B cell (primary cell): Measurements from ENCODE around the gene ANAPC5. TPM values are rescaled to one million over a fixed set of nuclear protein-coding genes. Genes with fewer than 3 reads are reported as not detected.

ENCODE experiments used
- ATAC-seq: fragments of 200-7000 bp; cut with Tn5 transposase; one replicate; pipeline ENCODE4 v1.10.0; 2021; ENCODE audit warnings: low read depth, mild to moderate bottlenecking, moderate number of reproducible peaks, moderate library complexity
- CTCF ChIA-PET: fragments of 350-600 bp; sonication (Branson Sonifier 250); formaldehyde crosslinking; loops from one replicate; lab custom pipeline; 2021; ENCODE audit warnings: antibody characterized with exemption, inconsistent platforms; lab: Charles Lee
- POLR2A ChIA-PET: fragments of 350-600 bp; sonication (Branson Sonifier 250); formaldehyde crosslinking; loops from one replicate; lab custom pipeline; 2021; ENCODE audit warnings: antibody characterized with exemption; lab: Charles Lee
- DNase-seq: peaks from one replicate; pipeline ENCODE4 v3.0.0; 2013
- H2AFZ ChIP-seq: 2 replicates; pipeline ENCODE4 v1.6.1; 2012; ENCODE audit warnings: mild to moderate bottlenecking, low read depth, low read length; ENCODE audit not compliant: insufficient read depth, poor library complexity, severe bottlenecking
- H3K27ac ChIP-seq, 2 donors: 1 replicate in 1 of 2; 2 replicates in 1 of 2; pipeline ENCODE4 v1.5.1; 2012 to 2013; ENCODE audit warnings: low read length in 2 of 2, mild to moderate bottlenecking in 2 of 2, moderate library complexity in 1 of 2
- H3K27me3 ChIP-seq, 4 experiments: fragments of 200-600 bp in 1 of 4; sonication (generic) in 1 of 4; replicated peaks in 1 of 4; 1 replicate in 2 of 4; 2 replicates in 2 of 4; pipeline versions ENCODE4 v1.6.1 to v1.7.0; 2013 to 2016; ENCODE audit warnings: low read length in 3 of 4, mild to moderate bottlenecking in 2 of 4, mixed read lengths in 1 of 4, moderate library complexity in 1 of 4; ENCODE audit not compliant: insufficient read depth in 4 of 4, control insufficient read depth in 3 of 4; ENCODE audit errors: control extremely low read depth in 1 of 4
- H3K36me3 ChIP-seq, 2 experiments: replicated peaks in 1 of 2; 1 replicate in 1 of 2; 2 replicates in 1 of 2; pipeline versions ENCODE4 v1.6.1 to v1.7.1; 2013; ENCODE audit warnings: low read length in 1 of 2; ENCODE audit not compliant: insufficient read depth in 2 of 2, control insufficient read depth in 1 of 2; ENCODE audit errors: control extremely low read depth in 1 of 2, extremely low read depth in 1 of 2
- H3K4me1 ChIP-seq, 2 donors: fragments of 200-600 bp in 1 of 2; sonication (generic) in 1 of 2; 1 replicate in 1 of 2; 2 replicates in 1 of 2; pipeline versions ENCODE4 v1.5.1 to v1.6.1; 2013 to 2017; ENCODE audit warnings: low read length in 2 of 2; ENCODE audit not compliant: control insufficient read depth in 2 of 2, insufficient read depth in 2 of 2
- H3K4me2 ChIP-seq: replicated peaks from 2 replicates; pipeline ENCODE3; 2012; ENCODE audit warnings: mild to moderate bottlenecking, low read depth, low read length; ENCODE audit not compliant: poor library complexity, severe bottlenecking
- H3K4me3 ChIP-seq, 5 experiments: fragments of 200-600 bp in 1 of 5; sonication (generic) in 1 of 5; 1 replicate in 3 of 5; 2 replicates in 2 of 5; pipeline versions ENCODE4 v1.5.1 to v1.7.0; 2011 to 2016; ENCODE audit warnings: low read length in 4 of 5, mild to moderate bottlenecking in 4 of 5, low read depth in 2 of 5, control low read depth in 1 of 5, moderate library complexity in 1 of 5; ENCODE audit not compliant: insufficient read depth in 1 of 5; ENCODE audit errors: control extremely low read depth in 1 of 5, extremely low read depth in 1 of 5
- H3K79me2 ChIP-seq: fragments of 200-600 bp; sonication (generic); one replicate; pipeline ENCODE4 v1.6.0; 2016; ENCODE audit warnings: low read length; ENCODE audit not compliant: control insufficient read depth, insufficient read depth
- H3K9ac ChIP-seq: fragments of 200-600 bp; sonication (generic); 2 replicates; pipeline ENCODE4 v1.6.1; 2017; ENCODE audit warnings: mild to moderate bottlenecking, low read length, moderate library complexity
- H3K9me3 ChIP-seq, 3 donors: one replicate each; pipeline versions ENCODE4 v1.6.1 to v1.7.1; 2013; ENCODE audit warnings: low read length in 2 of 3; ENCODE audit not compliant: control insufficient read depth in 2 of 3, insufficient read depth in 1 of 3; ENCODE audit errors: control extremely low read depth in 1 of 3
- H4K20me1 ChIP-seq: 2 replicates; pipeline ENCODE4 v1.6.0; 2012; ENCODE audit warnings: mild to moderate bottlenecking, low read length; ENCODE audit not compliant: insufficient read depth, control insufficient read depth, poor library complexity, severe bottlenecking
- H3K27ac Mint-ChIP-seq: one replicate; pipeline ENCODE4 v1.8.0; 2021; ENCODE audit warnings: mixed read lengths
- H3K27me3 Mint-ChIP-seq: one replicate; pipeline ENCODE4 v1.8.0; 2021; ENCODE audit warnings: mixed read lengths
- H3K4me1 Mint-ChIP-seq: one replicate; pipeline ENCODE4 v1.8.0; 2021; ENCODE audit warnings: mixed read lengths
- H3K4me3 Mint-ChIP-seq: one replicate; pipeline ENCODE4 v1.8.0; 2021; ENCODE audit warnings: mixed read lengths
- H3K9me3 Mint-ChIP-seq: one replicate; pipeline ENCODE4 v1.8.0; 2022; ENCODE audit warnings: mixed read lengths; ENCODE audit not compliant: insufficient read depth
- EZH2 ChIP-seq: IDR thresholded peaks from 2 replicates; pipeline ENCODE4 v1.6.1; 2012; ENCODE audit warnings: borderline replicate concordance, low read depth, mild to moderate bottlenecking, moderate library complexity, low read length; ENCODE audit not compliant: insufficient read depth, poor library complexity, severe bottlenecking
- WGBS: methylation state at CpG from one replicate; pipeline ENCODE4 v1.1.5; 2013; ENCODE audit warnings: missing lambda C conversion rate; ENCODE audit not compliant: insufficient coverage; 5-methylcytosine and 5-hydroxymethylcytosine counted together
- intact Hi-C: fragments of 100-400 bp; cut with micrococcal nuclease; formaldehyde crosslinking; loops from one replicate; pipeline ENCODE4 v1.10.0; 2022
- polyA plus RNA-seq: library from polyadenylated mRNA; depleted of rRNA; stranded (reverse); fragments of >200 nt; gene quantifications from 2 replicates; pipeline ENCODE4 v1.2.3, GENCODE V29; 2012
- total RNA-seq, 2 donors: library from RNA; stranded (reverse); fragments of 120-200 nt in 1 of 2; gene quantifications; 1 replicate in 1 of 2; 2 replicates in 1 of 2; pipeline versions ENCODE4 v1.2.3 to v1.2.4, GENCODE V29; 2013 to 2022
- TF ChIP-seq, protein P1 (sequence below): fragments of 200-600 bp; IDR thresholded peaks from one replicate; pipeline ENCODE4 v1.8.0; 2022; ENCODE audit warnings: antibody characterized with exemption, mild to moderate bottlenecking

Gene ANAPC5
- total and polyA plus RNA-seq, 2 donors (not counting 1 experiment from before 2014, with no cell fraction given), result 150 to 171 TPM

GRCh38 chr12:121398355-121398754 lies 46.1 kb upstream of the ANAPC5 start:
- H3K27me3 Mint-ChIP-seq, result no peaks in the 10 kb centered on the region
- ChIA-PET POLR2A (interaction anchor here (0.7 kb wide), 1 partner anchor 529 kb away, joined by 3 read pairs; no protein-coding TSS in a partner anchor), CTCF (interaction anchor here (1.3 kb wide), 1 partner anchor 45 kb away, joined by 4 read pairs; no protein-coding TSS in a partner anchor)
- TF ChIP-seq, protein P1, sequence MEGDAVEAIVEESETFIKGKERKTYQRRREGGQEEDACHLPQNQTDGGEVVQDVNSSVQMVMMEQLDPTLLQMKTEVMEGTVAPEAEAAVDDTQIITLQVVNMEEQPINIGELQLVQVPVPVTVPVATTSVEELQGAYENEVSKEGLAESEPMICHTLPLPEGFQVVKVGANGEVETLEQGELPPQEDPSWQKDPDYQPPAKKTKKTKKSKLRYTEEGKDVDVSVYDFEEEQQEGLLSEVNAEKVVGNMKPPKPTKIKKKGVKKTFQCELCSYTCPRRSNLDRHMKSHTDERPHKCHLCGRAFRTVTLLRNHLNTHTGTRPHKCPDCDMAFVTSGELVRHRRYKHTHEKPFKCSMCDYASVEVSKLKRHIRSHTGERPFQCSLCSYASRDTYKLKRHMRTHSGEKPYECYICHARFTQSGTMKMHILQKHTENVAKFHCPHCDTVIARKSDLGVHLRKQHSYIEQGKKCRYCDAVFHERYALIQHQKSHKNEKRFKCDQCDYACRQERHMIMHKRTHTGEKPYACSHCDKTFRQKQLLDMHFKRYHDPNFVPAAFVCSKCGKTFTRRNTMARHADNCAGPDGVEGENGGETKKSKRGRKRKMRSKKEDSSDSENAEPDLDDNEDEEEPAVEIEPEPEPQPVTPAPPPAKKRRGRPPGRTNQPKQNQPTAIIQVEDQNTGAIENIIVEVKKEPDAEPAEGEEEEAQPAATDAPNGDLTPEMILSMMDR, result no peak
- no peak for TF ChIP-seq EZH2
- H3K9me3 Mint-ChIP-seq, result no peaks in the 10 kb centered on the region
- no peak overlapping the region for H2AFZ ChIP-seq
- H3K4me2 ChIP-seq, result no peak overlapping the region
- no peaks in the 10 kb centered on the region for H3K27me3 ChIP-seq
- no peak overlapping the region for H3K4me3 ChIP-seq
- H3K9ac ChIP-seq, result no peak overlapping the region
- H3K79me2 ChIP-seq, result peaks cover 42% of the 10 kb centered on the region
- peak overlapping the region; percentile 93 for H3K4me3 Mint-ChIP-seq
- DNase-seq (no peak), ATAC-seq (no peak)
- no peaks in the 10 kb centered on the region for H3K9me3 ChIP-seq
- peaks cover 0 to 2% of the 10 kb centered on the region in 2 experiments for H3K36me3 ChIP-seq
- WGBS, result 100% methylated on average over 3 of the region's 5 CpGs
- no peak overlapping the region for H3K27ac Mint-ChIP-seq
- intact Hi-C loops, result loop anchor here (5.0 kb wide), 1 partner anchor 1024 kb away; the partner anchor contains the start of gene CLIP1
- no peaks in the 10 kb centered on the region for H4K20me1 ChIP-seq
- peaks cover 24 to 25% of the 10 kb centered on the region in 2 donors for H3K4me1 ChIP-seq
- no peak overlapping the region for H3K27ac ChIP-seq
- peaks cover 30% of the 10 kb centered on the region for H3K4me1 Mint-ChIP-seq

DNA sequence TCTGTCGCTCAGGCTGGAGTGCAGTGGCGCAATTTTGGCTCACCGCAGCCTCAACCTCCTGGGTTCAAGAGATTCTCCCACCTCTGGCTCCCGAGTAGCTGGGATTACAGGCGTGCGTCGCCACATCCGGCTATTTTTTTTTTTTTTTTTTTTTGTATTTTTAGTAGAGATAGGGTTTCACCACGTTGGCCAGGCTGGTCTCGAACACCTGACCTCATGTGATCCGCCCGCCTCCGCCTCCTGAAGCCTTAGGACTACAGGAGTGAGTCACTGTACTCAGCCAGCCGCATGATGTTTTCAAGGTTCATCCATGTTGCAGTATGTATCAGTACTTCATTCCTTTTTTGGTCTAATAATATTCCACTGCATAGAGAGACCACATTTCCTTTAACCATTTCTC lies 45.3 kb upstream of the ANAPC5 start:
- CTCF ChIA-PET, result no interaction called here
- H3K9me3 Mint-ChIP-seq, result no peaks in the 10 kb centered on the region

More for the DNA sequence above, 45.3 kb upstream of the ANAPC5 start:
- POLR2A ChIA-PET, result interaction anchor here (0.7 kb wide), 2 partner anchors 92 to 528 kb away, joined by 3 read pairs; no protein-coding TSS in a partner anchor
- Histone ChIP-seq H3K9me3 (no peaks in the 10 kb centered on the region), H2AFZ (no peak overlapping the region), H4K20me1 (no peaks in the 10 kb centered on the region), H3K4me3 (no peak overlapping the region), H3K36me3 (no peaks in the 10 kb centered on the region), H3K4me2 (no peak overlapping the region), H3K27me3 (no peaks in the 10 kb centered on the region), H3K4me1 (peaks cover 24% of the 10 kb centered on the region in 2 donors), H3K27ac (no peak overlapping the region), H3K79me2 (peaks cover 36% of the 10 kb centered on the region), H3K9ac (no peak overlapping the region)
- peaks cover 25% of the 10 kb centered on the region for H3K4me1 Mint-ChIP-seq
- DNase-seq (no peak), ATAC-seq (no peak)
- no peak overlapping the region for H3K27ac Mint-ChIP-seq
- no peaks in the 10 kb centered on the region for H3K27me3 Mint-ChIP-seq
- 100% methylated on average over 2 of the region's 14 CpGs for WGBS
- no peak overlapping the region for H3K4me3 Mint-ChIP-seq
- no peak for TF ChIP-seq EZH2
- TF ChIP-seq, protein P1, result no peak
- intact Hi-C loops, result loop anchor here (5.0 kb wide), 1 partner anchor 1025 kb away; the partner anchor contains the start of gene CLIP1
